OCI-LY7 (cell line): ENCODE results near the gene RAPGEF2. TPM values are rescaled to one million over a fixed set of nuclear protein-coding genes. Genes with fewer than 3 reads are reported as not detected.
"Not testable (repeated sequence)": the region's sequence is repeated elsewhere in the genome, so short reads cannot be mapped to it uniquely, and the experiment has no call there.

Experiments
- BruUV-seq: library from RNA; stranded (reverse); fragments of 400-500 nt; replicated peaks from 2 replicates; lab custom pipeline; 2021; lab: Mats Ljungman, UMichigan
- CTCF ChIA-PET: fragments of 300-600 bp; sonication (Branson Sonifier 250); formaldehyde crosslinking; loops from one replicate; lab custom pipeline; 2022; ENCODE audit warnings: antibody characterized with exemption; ENCODE audit not compliant: unreplicated experiment; lab: Charles Lee
- POLR2A ChIA-PET: fragments of 300-600 bp; sonication (Branson Sonifier 250); formaldehyde crosslinking; loops from one replicate; lab custom pipeline; 2022; ENCODE audit warnings: antibody characterized with exemption; lab: Charles Lee
- DNase-seq: peaks from one replicate; pipeline ENCODE4 v3.0.0-alpha.2; 2015; ENCODE audit warnings: low spot score
- H2AFZ ChIP-seq: fragments of 200-600 bp; sonication (generic), shearing (Covaris generic); 2 replicates; pipeline ENCODE4 v1.6.1; 2014; ENCODE audit warnings: mild to moderate bottlenecking, antibody characterized with exemption, low read length, moderate library complexity
- H3K27ac ChIP-seq: fragments of 200-600 bp; sonication (generic); 2 replicates; pipeline ENCODE4 v1.5.1; 2014; ENCODE audit warnings: mixed run types, low read depth, mild to moderate bottlenecking, moderate library complexity, low read length, inconsistent platforms; ENCODE audit not compliant: poor library complexity, severe bottlenecking
- H3K36me3 ChIP-seq: fragments of 200-600 bp; sonication (generic); 2 replicates; pipeline ENCODE4 v1.6.1; 2014; ENCODE audit warnings: mild to moderate bottlenecking, antibody characterized with exemption, low read length, moderate library complexity, mixed read lengths; ENCODE audit not compliant: insufficient read depth
- H3K4me1 ChIP-seq: fragments of 200-600 bp; sonication (generic); 2 replicates; pipeline ENCODE4 v1.5.1; 2014; ENCODE audit warnings: mild to moderate bottlenecking, low read length; ENCODE audit not compliant: insufficient read depth, poor library complexity, severe bottlenecking
- H3K4me2 ChIP-seq: fragments of 200-600 bp; sonication (generic); 2 replicates; pipeline ENCODE4 v1.6.1; 2014; ENCODE audit warnings: mild to moderate bottlenecking, low read length
- H3K4me3 ChIP-seq: fragments of 200-600 bp; sonication (generic); 2 replicates; pipeline ENCODE4 v1.5.1; 2014; ENCODE audit warnings: mild to moderate bottlenecking, low read depth, low read length; ENCODE audit not compliant: poor library complexity, severe bottlenecking
- H3K79me2 ChIP-seq: fragments of 200-600 bp; sonication (generic); 2 replicates; pipeline ENCODE4 v1.6.1; 2016; ENCODE audit warnings: low read depth, mild to moderate bottlenecking, low read length, moderate library complexity, mixed read lengths; ENCODE audit not compliant: insufficient read depth
- H3K9me2 ChIP-seq: fragments of 200-600 bp; sonication (generic); 2 replicates; pipeline ENCODE4 v1.6.1; 2016; ENCODE audit warnings: mild to moderate bottlenecking, low read length, mixed read lengths; ENCODE audit not compliant: insufficient read depth
- H3K9me3 ChIP-seq: fragments of 200-600 bp; sonication (generic); 2 replicates; pipeline ENCODE4 v1.6.1; 2014; ENCODE audit warnings: mild to moderate bottlenecking, mixed run types, low read length, mixed read lengths
- H4K20me1 ChIP-seq: fragments of 200-600 bp; sonication (generic); 2 replicates; pipeline ENCODE4 v1.6.1; 2014; ENCODE audit warnings: mild to moderate bottlenecking, antibody characterized with exemption, low read length, moderate library complexity, mixed read lengths; ENCODE audit not compliant: insufficient read depth
- EZH2phosphoT487 ChIP-seq: fragments of 200-600 bp; sonication (generic); IDR thresholded peaks from 2 replicates; pipeline ENCODE4 v1.6.1; 2018; ENCODE audit warnings: low read depth, borderline replicate concordance, mild to moderate bottlenecking, mixed run types, antibody characterized with exemption, low read length, moderate library complexity, mixed read lengths
- intact Hi-C: fragments of 100-400 bp; cut with micrococcal nuclease; formaldehyde crosslinking; loops from one replicate; pipeline ENCODE4 v1.10.0; 2022; ENCODE audit not compliant: unreplicated experiment
- total RNA-seq, 2 experiments: library from RNA; depleted of rRNA in 1 of 2; stranded (reverse); fragments of >200 nt in 1 of 2; shearing (Covaris generic) in 1 of 2; gene quantifications; 2 replicates each; pipeline ENCODE4 v1.2.3, GENCODE V29; 2014 to 2022
- TF ChIP-seq, protein P1 (sequence below): fragments of 200-600 bp; sonication (generic); conservative IDR thresholded peaks from 2 replicates; pipeline ENCODE4 v1.5.1; 2014; ENCODE audit warnings: mild to moderate bottlenecking, antibody characterized with exemption, low read length, moderate library complexity, mixed read lengths

Gene RAPGEF2
- total RNA-seq, 2 experiments from 2014 or later = 4.6 to 6.5 TPM

DNA sequence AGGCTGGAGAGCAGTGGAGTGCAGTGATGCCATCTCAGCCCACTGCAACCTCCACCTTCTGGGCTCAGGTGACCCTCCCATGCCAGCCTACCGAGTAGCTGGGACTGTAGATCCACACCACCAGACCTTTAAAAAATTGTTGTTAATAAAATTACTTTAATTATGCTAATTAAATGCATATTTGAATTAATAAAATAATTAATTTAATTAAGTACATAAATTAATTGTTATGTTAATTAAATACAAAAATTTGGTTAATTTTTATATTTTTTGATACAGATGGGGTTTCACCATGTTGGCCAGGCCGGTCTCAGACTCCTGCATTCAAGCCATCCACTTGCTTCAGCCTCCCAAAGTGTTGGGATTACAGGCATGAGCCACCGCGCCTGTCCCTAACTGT, 12.6 kb upstream of the RAPGEF2 start:
- no peaks in the 10 kb centered on the region for H4K20me1 ChIP-seq
- H3K79me2 ChIP-seq = no peaks in the 10 kb centered on the region

DNA sequence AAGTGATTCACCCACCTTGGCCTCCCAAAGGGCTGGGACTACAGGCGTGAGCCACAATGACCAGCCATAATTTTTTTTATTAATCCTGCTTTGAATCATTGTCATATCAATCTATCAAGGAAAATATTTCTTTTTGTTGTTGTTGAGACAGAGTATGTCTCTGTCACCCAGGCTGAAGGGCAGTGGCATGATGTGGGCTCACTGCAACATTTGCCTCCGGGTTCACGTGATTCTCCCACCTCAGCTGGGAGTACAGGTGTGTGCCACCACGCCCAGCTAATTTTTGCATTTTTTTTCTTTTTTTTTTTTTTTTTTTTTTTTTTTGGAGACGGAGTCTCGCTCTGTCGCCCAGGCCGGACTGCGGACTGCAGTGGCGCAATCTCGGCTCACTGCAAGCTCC, 8.7 kb upstream of the RAPGEF2 start:
- CTCF ChIA-PET = not testable (repeated sequence)

More for the DNA sequence above, 12.6 kb upstream of the RAPGEF2 start:
- Histone ChIP-seq H3K4me3 (no peak overlapping the region), H3K36me3 (no peaks in the 10 kb centered on the region), H3K4me1 (no peaks in the 10 kb centered on the region), H3K9me2 (no peaks in the 10 kb centered on the region), H2AFZ (no peak overlapping the region), H3K27ac (no peak overlapping the region), H3K9me3 (no peaks in the 10 kb centered on the region), H3K4me2 (no peak overlapping the region)
- BruUV-seq = no TSS peak
- ChIA-PET POLR2A (no interaction called here), CTCF (no interaction called here)
- intact Hi-C loops = no loop called here
- TF ChIP-seq, protein P1, sequence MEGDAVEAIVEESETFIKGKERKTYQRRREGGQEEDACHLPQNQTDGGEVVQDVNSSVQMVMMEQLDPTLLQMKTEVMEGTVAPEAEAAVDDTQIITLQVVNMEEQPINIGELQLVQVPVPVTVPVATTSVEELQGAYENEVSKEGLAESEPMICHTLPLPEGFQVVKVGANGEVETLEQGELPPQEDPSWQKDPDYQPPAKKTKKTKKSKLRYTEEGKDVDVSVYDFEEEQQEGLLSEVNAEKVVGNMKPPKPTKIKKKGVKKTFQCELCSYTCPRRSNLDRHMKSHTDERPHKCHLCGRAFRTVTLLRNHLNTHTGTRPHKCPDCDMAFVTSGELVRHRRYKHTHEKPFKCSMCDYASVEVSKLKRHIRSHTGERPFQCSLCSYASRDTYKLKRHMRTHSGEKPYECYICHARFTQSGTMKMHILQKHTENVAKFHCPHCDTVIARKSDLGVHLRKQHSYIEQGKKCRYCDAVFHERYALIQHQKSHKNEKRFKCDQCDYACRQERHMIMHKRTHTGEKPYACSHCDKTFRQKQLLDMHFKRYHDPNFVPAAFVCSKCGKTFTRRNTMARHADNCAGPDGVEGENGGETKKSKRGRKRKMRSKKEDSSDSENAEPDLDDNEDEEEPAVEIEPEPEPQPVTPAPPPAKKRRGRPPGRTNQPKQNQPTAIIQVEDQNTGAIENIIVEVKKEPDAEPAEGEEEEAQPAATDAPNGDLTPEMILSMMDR = no peak
- no peak for TF ChIP-seq EZH2phosphoT487
- no peak for DNase-seq

DNA sequence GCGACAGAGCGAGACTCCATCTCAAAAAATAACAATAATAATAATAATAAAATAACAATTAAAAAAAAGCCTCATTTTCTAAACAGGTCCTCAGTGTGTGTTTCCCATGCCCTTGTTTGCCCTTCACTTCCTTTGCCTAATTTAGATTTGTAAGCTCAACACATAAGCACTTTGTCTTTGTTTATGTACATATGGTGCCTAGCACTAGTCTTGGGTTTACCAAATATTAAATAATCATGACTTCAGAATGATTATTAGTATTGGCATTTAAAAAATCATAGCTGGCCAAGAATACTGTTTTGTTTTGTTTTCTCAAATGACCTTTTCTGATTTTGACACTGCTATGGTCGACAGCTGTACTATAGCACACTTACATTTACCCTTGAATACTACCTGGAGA, 6.4 kb upstream of the RAPGEF2 start:
- Histone ChIP-seq H3K27ac (no peak overlapping the region), H3K79me2 (no peaks in the 10 kb centered on the region), H3K9me3 (no peaks in the 10 kb centered on the region), H2AFZ (no peak overlapping the region), H4K20me1 (no peaks in the 10 kb centered on the region), H3K4me1 (peaks cover 5% of the 10 kb centered on the region), H3K9me2 (no peaks in the 10 kb centered on the region), H3K4me2 (no peak overlapping the region), H3K4me3 (no peak overlapping the region), H3K36me3 (no peaks in the 10 kb centered on the region)
- CTCF ChIA-PET = no interaction called here
- intact Hi-C loops = no loop called here
- TF ChIP-seq, protein P1 = no peak
- no peak for TF ChIP-seq EZH2phosphoT487
- POLR2A ChIA-PET = interaction anchor here (1.0 to 1.1 kb wide), 2 partner anchors 23 to 30 kb away, joined by 3 read pairs; no protein-coding TSS in a partner anchor
- BruUV-seq = no TSS peak
- DNase-seq = no peak

More for the DNA sequence above, 8.7 kb upstream of the RAPGEF2 start:
- H3K27ac ChIP-seq, DNase-seq, H2AFZ ChIP-seq, BruUV-seq, H3K4me3 ChIP-seq, H3K79me2 ChIP-seq, H4K20me1 ChIP-seq, H3K36me3 ChIP-seq, H3K9me2 ChIP-seq, intact Hi-C loops, H3K4me1 ChIP-seq, H3K9me3 ChIP-seq, H3K4me2 ChIP-seq, POLR2A ChIA-PET: not testable (repeated sequence)
